ENCODE data around the gene OSBPL10.
"Not testable (repeated sequence)": the region's sequence is repeated elsewhere in the genome, so short reads cannot be mapped to it uniquely, and the experiment has no call there.

OSBPL10 gene

GRCh38 chr3:31783851-31784250 is 197.2 kb downstream of the OSBPL10 start:
- H3K18ac ChIP-seq (ENCODE audit: low read length); H3K9ac ChIP-seq (ENCODE audit: low read length); H3K27me3 ChIP-seq (ENCODE audit: insufficient read depth, low read length); H3K4ac ChIP-seq (ENCODE audit: low read depth, low read length); H3K27ac ChIP-seq (ENCODE audit: low read depth, low read length); H3K36me3 ChIP-seq (ENCODE audit: control insufficient read depth in 1 of 2, insufficient read depth in 2 of 2, low read length in 2 of 2); H2BK5ac ChIP-seq (ENCODE audit: low read depth, low read length, poor library complexity); H2BK120ac ChIP-seq (ENCODE audit: insufficient read depth, low read length, poor library complexity); H4K8ac ChIP-seq (ENCODE audit: low read depth, low read length); H3K9me3 ChIP-seq (ENCODE audit: insufficient read depth, low read depth, low read length); H3K14ac ChIP-seq (ENCODE audit: low read length); DNase-seq; H3K79me1 ChIP-seq (ENCODE audit: low read length); H2AK5ac ChIP-seq (ENCODE audit: low read length); H4K91ac ChIP-seq (ENCODE audit: low read depth, low read length); H3K4me2 ChIP-seq (ENCODE audit: low read length); H2AFZ ChIP-seq (ENCODE audit: insufficient read depth, low read length, poor library complexity); H2BK12ac ChIP-seq (ENCODE audit: low read length); H3K23ac ChIP-seq (ENCODE audit: low read length); H4K12ac ChIP-seq (ENCODE audit: low read depth, low read length); H3K79me2 ChIP-seq (ENCODE audit: control insufficient read depth, insufficient read depth, low read length, poor library complexity); H3K4me3 ChIP-seq (ENCODE audit: low read depth, low read length); H3K4me1 ChIP-seq (ENCODE audit: control insufficient read depth in 1 of 2, insufficient read depth in 2 of 2, low read length in 2 of 2): not testable (repeated sequence)
- WGBS (ENCODE audit: extremely low coverage, insufficient coverage, insufficient read length): no CpG with 5 or more reads among the region's 2 CpGs

GRCh38 chr3:31782306-31782705 is 198.8 kb downstream of the OSBPL10 start:
- H2BK12ac ChIP-seq (ENCODE audit: low read length); H3K9ac ChIP-seq (ENCODE audit: low read length); H4K12ac ChIP-seq (ENCODE audit: low read depth, low read length); H2BK5ac ChIP-seq (ENCODE audit: low read depth, low read length, poor library complexity); H4K8ac ChIP-seq (ENCODE audit: low read depth, low read length); H2AK5ac ChIP-seq (ENCODE audit: low read length); H3K4me1 ChIP-seq (ENCODE audit: control insufficient read depth in 1 of 2, insufficient read depth in 2 of 2, low read length in 2 of 2); H4K91ac ChIP-seq (ENCODE audit: low read depth, low read length); H2BK120ac ChIP-seq (ENCODE audit: insufficient read depth, low read length, poor library complexity); H3K79me1 ChIP-seq (ENCODE audit: low read length); H3K18ac ChIP-seq (ENCODE audit: low read length); H3K23ac ChIP-seq (ENCODE audit: low read length); H3K27ac ChIP-seq (ENCODE audit: low read depth, low read length); H3K4ac ChIP-seq (ENCODE audit: low read depth, low read length); H2AFZ ChIP-seq (ENCODE audit: insufficient read depth, low read length, poor library complexity); H3K4me2 ChIP-seq (ENCODE audit: low read length); H3K27me3 ChIP-seq (ENCODE audit: insufficient read depth, low read length); H3K4me3 ChIP-seq (ENCODE audit: low read depth, low read length); H3K14ac ChIP-seq (ENCODE audit: low read length); H3K36me3 ChIP-seq (ENCODE audit: control insufficient read depth in 1 of 2, insufficient read depth in 2 of 2, low read length in 2 of 2); DNase-seq; H3K9me3 ChIP-seq (ENCODE audit: insufficient read depth, low read depth, low read length); H3K79me2 ChIP-seq (ENCODE audit: control insufficient read depth, insufficient read depth, low read length, poor library complexity): not testable (repeated sequence)
- no CpG with 5 or more reads among the region's 1 CpG for WGBS (ENCODE audit: extremely low coverage, insufficient coverage, insufficient read length)

- Histone ChIP-seq H3K4me3 (ENCODE audit: low read depth, low read length) (no peak overlapping the region), H3K79me2 (ENCODE audit: control insufficient read depth, insufficient read depth, low read length, poor library complexity) (no peaks in the 10 kb centered on the region), H2AFZ (ENCODE audit: insufficient read depth, low read length, poor library complexity) (no peak overlapping the region), H3K18ac (ENCODE audit: low read length) (no peak overlapping the region), H3K4me1 (ENCODE audit: control insufficient read depth in 1 of 2, insufficient read depth in 2 of 2, low read length in 2 of 2) (peaks cover 0 to 3% of the 10 kb centered on the region in 2 experiments), H3K14ac (ENCODE audit: low read length) (no peak overlapping the region), H3K23ac (ENCODE audit: low read length) (no peak overlapping the region), H3K27ac (ENCODE audit: low read depth, low read length) (no peak overlapping the region), H2BK5ac (ENCODE audit: low read depth, low read length, poor library complexity) (no peak overlapping the region), H2BK120ac (ENCODE audit: insufficient read depth, low read length, poor library complexity) (no peak overlapping the region), H3K9ac (ENCODE audit: low read length) (no peak overlapping the region), H4K12ac (ENCODE audit: low read depth, low read length) (no peak overlapping the region), H4K91ac (ENCODE audit: low read depth, low read length) (no peak overlapping the region), H3K4me2 (ENCODE audit: low read length) (no peak overlapping the region), H2AK5ac (ENCODE audit: low read length) (no peak overlapping the region), H4K8ac (ENCODE audit: low read depth, low read length) (no peak overlapping the region), H3K4ac (ENCODE audit: low read depth, low read length) (no peak overlapping the region), H2BK12ac (ENCODE audit: low read length) (no peak overlapping the region), H3K9me3 (ENCODE audit: insufficient read depth, low read depth, low read length) (no peaks in the 10 kb centered on the region), H3K79me1 (ENCODE audit: low read length) (no peaks in the 10 kb centered on the region), H3K27me3 (ENCODE audit: insufficient read depth, low read length) (no peaks in the 10 kb centered on the region), H3K36me3 (ENCODE audit: control insufficient read depth in 1 of 2, insufficient read depth in 2 of 2, low read length in 2 of 2) (no peaks in the 10 kb centered on the region)
- no CpG with 5 or more reads among the region's 1 CpG for WGBS (ENCODE audit: extremely low coverage, insufficient coverage, insufficient read length)
- no peak for DNase-seq
Measured at GRCh38 chr3:31779514-31779913, 201.5 kb downstream of the OSBPL10 start.

- H3K79me1 ChIP-seq (ENCODE audit: low read length): no peaks in the 10 kb centered on the region
- H3K4me1 ChIP-seq (ENCODE audit: control insufficient read depth in 1 of 2, insufficient read depth in 2 of 2, low read length in 2 of 2): peaks cover 0 to 3% of the 10 kb centered on the region in 2 experiments
- no peak overlapping the region for H3K4me3 ChIP-seq (ENCODE audit: low read depth, low read length)
- H2AFZ ChIP-seq (ENCODE audit: insufficient read depth, low read length, poor library complexity): no peak overlapping the region
- H3K9ac ChIP-seq (ENCODE audit: low read length): no peak overlapping the region
- DNase-seq: peak; percentile 18 to 68
- H3K79me2 ChIP-seq (ENCODE audit: control insufficient read depth, insufficient read depth, low read length, poor library complexity): no peaks in the 10 kb centered on the region
- no peak overlapping the region for H3K4me2 ChIP-seq (ENCODE audit: low read length)
- no peak overlapping the region for H4K8ac ChIP-seq (ENCODE audit: low read depth, low read length)
- no peak overlapping the region for H2BK5ac ChIP-seq (ENCODE audit: low read depth, low read length, poor library complexity)
- no peaks in the 10 kb centered on the region for H3K36me3 ChIP-seq (ENCODE audit: control insufficient read depth in 1 of 2, insufficient read depth in 2 of 2, low read length in 2 of 2)
- no peak overlapping the region for H2BK120ac ChIP-seq (ENCODE audit: insufficient read depth, low read length, poor library complexity)
- H2AK5ac ChIP-seq (ENCODE audit: low read length): no peak overlapping the region
- no peak overlapping the region for H4K91ac ChIP-seq (ENCODE audit: low read depth, low read length)
- H3K4ac ChIP-seq (ENCODE audit: low read depth, low read length): no peak overlapping the region
- H3K14ac ChIP-seq (ENCODE audit: low read length): no peak overlapping the region
- no peak overlapping the region for H4K12ac ChIP-seq (ENCODE audit: low read depth, low read length)
- no peaks in the 10 kb centered on the region for H3K27me3 ChIP-seq (ENCODE audit: insufficient read depth, low read length)
- no peak overlapping the region for H2BK12ac ChIP-seq (ENCODE audit: low read length)
- no peak overlapping the region for H3K18ac ChIP-seq (ENCODE audit: low read length)
- H3K23ac ChIP-seq (ENCODE audit: low read length): no peak overlapping the region
- no peaks in the 10 kb centered on the region for H3K9me3 ChIP-seq (ENCODE audit: insufficient read depth, low read depth, low read length)
- no peak overlapping the region for H3K27ac ChIP-seq (ENCODE audit: low read depth, low read length)
Measured at GRCh38 chr3:31777887-31778286, 203.2 kb downstream of the OSBPL10 start.
